Adrenal gland (tissue), 5 donors: Measurements from ENCODE around the gene FGD4.

Source experiments
- CTCF ChIP-seq, 6 experiments: fragments of 450-650 bp in 4 of 6; fragments of 200-600 bp in 2 of 6; sonication (generic) in 1 of 6; IDR thresholded peaks; 1 replicate in 5 of 6; 2 replicates in 1 of 6; pipeline versions ENCODE4 v1.5.1 to v1.8.0; 2016 to 2021; ENCODE audit warnings: antibody characterized with exemption in 6 of 6, mild to moderate bottlenecking in 2 of 6, moderate library complexity in 1 of 6
- POLR2A ChIP-seq, 2 donors: fragments of 450-650 bp; IDR thresholded peaks; one replicate each; pipeline ENCODE4 v1.6.1; 2017; ENCODE audit warnings: antibody characterized with exemption in 2 of 2, mild to moderate bottlenecking in 2 of 2, moderate library complexity in 1 of 2
- donor health status: DM: no; HTN: no; CAD: no.

GRCh38 chr12:32609966-32610365 lies 210.6 kb downstream of the FGD4 start:
- TF ChIP-seq CTCF (IDR thresholded peaks at IDR 0.05) (no peak), POLR2A (IDR thresholded peaks at IDR 0.05) (no peak)
